IPS-20b (cell line): ENCODE results near the gene ELL2.

ENCODE experiments used
- H3K27ac ChIP-seq: one replicate; pipeline ENCODE4 v1.5.1; 2013; ENCODE audit warnings: low read length
- H3K27me3 ChIP-seq: 2 replicates; pipeline ENCODE4 v1.6.1; 2013; ENCODE audit warnings: mild to moderate bottlenecking, low read length, inconsistent platforms; ENCODE audit not compliant: insufficient read depth
- H3K36me3 ChIP-seq: 2 replicates; pipeline ENCODE4 v1.6.1; 2013; ENCODE audit warnings: low read depth, mild to moderate bottlenecking, inconsistent platforms, low read length, moderate library complexity; ENCODE audit not compliant: insufficient read depth
- H3K4me1 ChIP-seq: 2 replicates; pipeline ENCODE4 v1.6.1; 2013; ENCODE audit warnings: mild to moderate bottlenecking, control low read depth, inconsistent platforms, low read length, moderate library complexity; ENCODE audit not compliant: insufficient read depth
- H3K4me3 ChIP-seq: 2 replicates; pipeline ENCODE4 v1.5.1; 2013; ENCODE audit warnings: mild to moderate bottlenecking, low read length, inconsistent platforms
- H3K9ac ChIP-seq: 2 replicates; pipeline ENCODE4 v1.6.1; 2013; ENCODE audit warnings: low read depth, mild to moderate bottlenecking, inconsistent platforms, low read length, moderate library complexity
- H3K9me3 ChIP-seq: 2 replicates; pipeline ENCODE4 v1.6.1; 2013; ENCODE audit warnings: mild to moderate bottlenecking, low read depth, low read length, inconsistent platforms; ENCODE audit not compliant: insufficient read depth

ELL2 gene

DNA sequence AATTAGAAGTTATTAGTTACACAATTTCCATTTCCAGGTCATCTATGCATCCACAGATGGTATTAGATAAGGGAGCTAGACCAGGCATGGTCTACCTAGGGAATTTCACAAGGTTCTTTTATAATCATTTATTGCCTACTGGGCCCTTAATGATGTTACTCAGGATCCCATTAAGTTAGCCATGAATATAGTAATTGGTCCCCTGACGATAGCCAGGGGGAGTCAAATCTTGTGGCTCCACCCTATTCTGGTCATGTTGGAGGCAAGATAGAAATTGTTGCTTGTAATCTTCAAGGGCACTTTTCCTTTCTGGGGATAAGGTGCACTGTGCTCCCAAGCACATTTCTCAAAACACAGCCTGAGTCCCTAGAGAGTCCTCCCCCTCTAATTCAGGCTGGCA is 14.1 kb upstream of the ELL2 start:
- H3K9me3 ChIP-seq = no peaks in the 10 kb centered on the region

GRCh38 chr5:95973793-95974325 is 12.2 kb upstream of the ELL2 start:
- Histone ChIP-seq H3K4me3 (no peak overlapping the region), H3K4me1 (no peaks in the 10 kb centered on the region), H3K27me3 (no peaks in the 10 kb centered on the region), H3K9ac (no peak overlapping the region), H3K36me3 (no peaks in the 10 kb centered on the region), H3K9me3 (no peaks in the 10 kb centered on the region), H3K27ac (no peak overlapping the region)

More for the DNA sequence above, 14.1 kb upstream of the ELL2 start:
- no peaks in the 10 kb centered on the region for H3K27me3 ChIP-seq
- no peaks in the 10 kb centered on the region for H3K4me1 ChIP-seq
- H3K4me3 ChIP-seq = no peak overlapping the region
- H3K27ac ChIP-seq = no peak overlapping the region
- H3K9ac ChIP-seq = no peak overlapping the region
- no peaks in the 10 kb centered on the region for H3K36me3 ChIP-seq

DNA sequence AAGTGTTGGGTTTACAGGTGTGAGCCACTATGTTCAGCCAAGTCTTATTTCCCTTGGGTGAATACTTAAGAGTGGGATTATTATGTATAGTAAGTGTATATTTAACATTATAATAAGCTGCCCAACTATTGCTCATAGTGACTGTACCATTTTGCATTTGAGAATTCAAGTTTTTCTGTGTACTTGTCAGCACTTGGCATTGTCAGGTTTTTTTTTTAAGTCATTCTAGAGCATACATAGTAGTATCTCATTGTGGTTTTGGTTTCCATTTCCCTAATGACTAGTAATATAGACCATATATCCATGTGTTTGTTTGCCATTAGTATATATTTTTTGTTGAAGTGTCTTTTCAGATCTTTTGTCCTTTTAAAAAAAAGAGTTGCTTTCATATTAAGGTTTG is 10.5 kb upstream of the ELL2 start:
- no peaks in the 10 kb centered on the region for H3K36me3 ChIP-seq
- H3K9me3 ChIP-seq = no peaks in the 10 kb centered on the region
- H3K4me3 ChIP-seq = no peak overlapping the region
- H3K27ac ChIP-seq = no peak overlapping the region
- H3K4me1 ChIP-seq = no peaks in the 10 kb centered on the region
- H3K27me3 ChIP-seq = no peaks in the 10 kb centered on the region
- no peak overlapping the region for H3K9ac ChIP-seq

DNA sequence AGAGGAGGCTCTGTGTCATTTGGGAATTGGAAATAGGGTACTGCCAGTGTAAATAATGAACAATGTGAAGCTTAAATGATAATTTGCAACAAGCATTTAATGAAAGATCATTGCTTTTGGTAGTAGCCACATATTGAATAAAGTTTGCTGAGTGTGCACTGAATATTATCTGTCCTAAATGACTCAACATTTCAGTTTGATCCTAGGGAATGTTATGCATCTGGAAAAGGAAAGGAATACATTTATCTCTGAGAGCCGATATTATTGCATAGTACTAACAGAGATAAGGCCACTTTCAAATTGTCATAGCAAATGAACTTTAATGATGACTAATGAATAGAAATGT is 8.7 kb upstream of the ELL2 start:
- H3K27ac ChIP-seq = no peak overlapping the region
- H3K9ac ChIP-seq = no peak overlapping the region
- H3K4me1 ChIP-seq = no peaks in the 10 kb centered on the region
- no peaks in the 10 kb centered on the region for H3K36me3 ChIP-seq
- H3K9me3 ChIP-seq = no peaks in the 10 kb centered on the region
- H3K27me3 ChIP-seq = no peaks in the 10 kb centered on the region
- no peak overlapping the region for H3K4me3 ChIP-seq

- Histone ChIP-seq H3K27me3 (no peaks in the 10 kb centered on the region), H3K36me3 (no peaks in the 10 kb centered on the region), H3K9me3 (no peaks in the 10 kb centered on the region), H3K4me3 (no peak overlapping the region), H3K4me1 (no peaks in the 10 kb centered on the region), H3K27ac (no peak overlapping the region), H3K9ac (no peak overlapping the region)
Observed at GRCh38 chr5:95969651-95970358, 8.2 kb upstream of the ELL2 start.

- Histone ChIP-seq H3K9me3 (no peaks in the 10 kb centered on the region), H3K9ac (no peak overlapping the region), H3K36me3 (no peaks in the 10 kb centered on the region), H3K4me1 (peaks cover 4% of the 10 kb centered on the region), H3K27me3 (no peaks in the 10 kb centered on the region), H3K27ac (no peak overlapping the region), H3K4me3 (no peak overlapping the region)
Observed at GRCh38 chr5:95969055-95969454, 7.4 kb upstream of the ELL2 start.

DNA sequence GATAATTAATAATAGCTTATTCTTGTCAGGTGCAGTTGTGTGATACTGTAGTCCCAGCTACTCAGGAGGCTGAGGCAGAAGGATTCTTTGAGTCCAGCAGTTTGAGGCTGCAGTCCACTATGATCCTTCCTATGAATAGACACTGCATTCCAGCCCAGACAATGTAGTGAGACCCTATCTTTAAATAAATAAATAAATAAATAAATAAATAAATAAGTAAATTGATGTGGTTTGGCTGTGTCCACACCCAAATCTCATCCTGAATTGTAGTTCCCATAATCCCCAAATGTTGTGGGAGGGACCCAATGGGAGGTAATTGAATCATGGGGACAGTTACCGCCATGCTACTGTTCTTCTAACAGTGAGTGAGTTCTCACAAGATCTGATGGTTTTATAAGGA is 5.6 kb upstream of the ELL2 start:
- Histone ChIP-seq H3K4me1 (peaks cover 21% of the 10 kb centered on the region), H3K9me3 (no peaks in the 10 kb centered on the region), H3K27me3 (no peaks in the 10 kb centered on the region), H3K36me3 (no peaks in the 10 kb centered on the region), H3K4me3 (no peak overlapping the region), H3K27ac (no peak overlapping the region), H3K9ac (no peak overlapping the region)

DNA sequence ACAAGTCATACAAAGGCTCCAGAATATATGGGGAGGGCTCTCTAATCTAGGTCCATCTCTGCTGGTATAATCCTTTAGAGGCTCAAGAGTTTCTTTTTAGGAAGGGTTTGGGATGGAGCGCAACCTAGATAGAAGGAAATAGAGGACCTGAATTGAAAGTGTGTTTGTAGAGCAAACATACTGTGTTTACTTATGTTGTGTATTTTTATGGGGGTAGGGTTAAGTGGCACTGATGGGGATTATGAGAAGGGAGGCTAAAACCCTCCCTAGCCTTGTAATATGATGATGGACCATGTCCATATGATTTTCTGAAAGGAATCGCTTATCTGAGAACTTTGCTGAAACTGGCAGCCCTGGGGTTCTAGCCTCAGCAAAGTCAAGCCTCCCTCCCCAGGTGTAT is 4.4 kb upstream of the ELL2 start:
- peaks cover under 1% of the 10 kb centered on the region for H3K27me3 ChIP-seq
- H3K4me1 ChIP-seq = peaks cover 21% of the 10 kb centered on the region
- no peak overlapping the region for H3K27ac ChIP-seq
- H3K9ac ChIP-seq = no peak overlapping the region
- no peaks in the 10 kb centered on the region for H3K9me3 ChIP-seq
- H3K4me3 ChIP-seq = no peak overlapping the region
- no peaks in the 10 kb centered on the region for H3K36me3 ChIP-seq

GRCh38 chr5:95963650-95964410 is 2.2 kb upstream of the ELL2 start:
- H3K4me3 ChIP-seq = no peak overlapping the region
- no peak overlapping the region for H3K9ac ChIP-seq
- peaks cover 36% of the 10 kb centered on the region for H3K4me1 ChIP-seq
- H3K9me3 ChIP-seq = no peaks in the 10 kb centered on the region
- H3K27ac ChIP-seq = no peak overlapping the region
- H3K36me3 ChIP-seq = no peaks in the 10 kb centered on the region
- peaks cover 21% of the 10 kb centered on the region for H3K27me3 ChIP-seq

GRCh38 chr5:95962785-95963184 is 1.1 kb upstream of the ELL2 start:
- H3K27ac ChIP-seq = peak overlapping the region; percentile 64
- no peaks in the 10 kb centered on the region for H3K9me3 ChIP-seq
- no peaks in the 10 kb centered on the region for H3K36me3 ChIP-seq
- H3K4me3 ChIP-seq = peak overlapping the region; percentile 89
- H3K9ac ChIP-seq = peak overlapping the region; percentile 80; the same call in 1 of the 2 replicates
- peaks cover 46% of the 10 kb centered on the region for H3K4me1 ChIP-seq
- peaks cover 21% of the 10 kb centered on the region for H3K27me3 ChIP-seq

DNA sequence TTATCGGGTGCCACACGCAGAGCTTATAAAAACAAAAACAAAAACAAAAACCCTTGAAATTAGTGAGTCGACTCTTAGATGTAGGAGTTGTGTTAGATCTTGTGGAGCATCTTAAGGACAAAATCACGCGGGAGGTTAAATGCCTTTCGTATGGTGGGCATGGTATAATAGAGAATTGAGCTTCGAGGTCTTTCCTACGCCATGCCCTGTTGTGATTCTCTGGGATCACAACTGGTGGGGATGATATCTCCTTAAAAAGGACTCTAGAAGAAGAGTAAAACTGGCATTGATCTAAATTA is 773 bp upstream of the ELL2 start:
- Histone ChIP-seq H3K27ac (peak overlapping the region; percentile 64), H3K9ac (peak overlapping the region; percentile 80; the same call in 1 of the 2 replicates)

More for the DNA sequence above, 773 bp upstream of the ELL2 start:
- Histone ChIP-seq H3K36me3 (no peaks in the 10 kb centered on the region), H3K27me3 (peaks cover 21% of the 10 kb centered on the region), H3K4me3 (peak overlapping the region; percentile 89), H3K4me1 (peaks cover 46% of the 10 kb centered on the region), H3K9me3 (no peaks in the 10 kb centered on the region)
